PC-3 (cell line): ENCODE measurements around the gene POP5. TPM values are rescaled to one million over a fixed set of nuclear protein-coding genes. Genes with fewer than 3 reads are reported as not detected.

ENCODE experiments used
- ATAC-seq: fragments of 200-7000 bp; cut with Tn5 transposase; 2 replicates; pipeline ENCODE4 v1.9.1; 2020; ENCODE audit warnings: mild to moderate bottlenecking, moderate library complexity
- BruUV-seq: library from RNA; stranded (reverse); fragments of 400-500 nt; replicated peaks from 2 replicates; lab custom pipeline; 2021; lab: Mats Ljungman, UMichigan
- CTCF ChIA-PET: fragments of 300-600 bp; sonication (Branson Sonifier 250); formaldehyde crosslinking; loops from one replicate; lab custom pipeline; 2022; ENCODE audit warnings: antibody characterized with exemption; lab: Charles Lee
- POLR2A ChIA-PET: fragments of 300-600 bp; sonication (Branson Sonifier 250); formaldehyde crosslinking; loops from one replicate; lab custom pipeline; 2022; ENCODE audit warnings: antibody characterized with exemption; ENCODE audit not compliant: unreplicated experiment; lab: Charles Lee
- DNase-seq: peaks from one replicate; pipeline ENCODE4 v3.0.0-alpha.2; 2015
- H2AFZ ChIP-seq: fragments of 300-600 bp; sonication (generic); 2 replicates; pipeline ENCODE4 v1.6.0; 2016; ENCODE audit warnings: antibody characterized with exemption, low read length
- H3F3A ChIP-seq: fragments of 300-600 bp; sonication (generic); one replicate; pipeline ENCODE4 v1.6.0; 2017; ENCODE audit warnings: antibody characterized with exemption, low read length, control low read depth, mild to moderate bottlenecking; ENCODE audit not compliant: unreplicated experiment
- H3K27ac ChIP-seq: fragments of 300-600 bp; sonication (generic); 2 replicates; pipeline ENCODE4 v1.5.1; 2016; ENCODE audit warnings: mild to moderate bottlenecking, low read length
- H3K27me3 ChIP-seq: fragments of 300-600 bp; sonication (generic); 2 replicates; pipeline ENCODE4 v1.6.1; 2016; ENCODE audit warnings: low read length, mixed read lengths
- H3K36me3 ChIP-seq: fragments of 300-600 bp; sonication (generic); 2 replicates; pipeline ENCODE4 v1.6.1; 2016; ENCODE audit warnings: low read depth, mixed run types, low read length, mixed read lengths
- H3K4me1 ChIP-seq: fragments of 300-600 bp; sonication (generic); 2 replicates; pipeline ENCODE4 v1.5.1; 2016; ENCODE audit warnings: low read length; ENCODE audit not compliant: insufficient read depth
- H3K4me2 ChIP-seq: fragments of 300-600 bp; sonication (generic); 2 replicates; pipeline ENCODE4 v1.6.0; 2016; ENCODE audit warnings: low read length
- H3K4me3 ChIP-seq: fragments of 300-600 bp; sonication (generic); 2 replicates; pipeline ENCODE4 v1.5.1; 2016; ENCODE audit warnings: mild to moderate bottlenecking, low read length, mixed read lengths
- H3K79me2 ChIP-seq: fragments of 300-600 bp; sonication (generic); 2 replicates; pipeline ENCODE4 v1.6.1; 2017; ENCODE audit warnings: low read length, mixed read lengths
- H3K9ac ChIP-seq: fragments of 300-600 bp; sonication (generic); 2 replicates; pipeline ENCODE4 v1.6.0; 2016; ENCODE audit warnings: mild to moderate bottlenecking, low read length
- H3K9me2 ChIP-seq: fragments of 300-600 bp; sonication (generic); replicated peaks from 2 replicates; pipeline ENCODE4 v1.6.1; 2016; ENCODE audit warnings: mixed run types, low read length, mixed read lengths
- H3K9me3 ChIP-seq: fragments of 300-600 bp; sonication (generic); 2 replicates; pipeline ENCODE4 v1.6.1; 2016; ENCODE audit warnings: low read length, mixed read lengths
- H4K20me1 ChIP-seq: fragments of 300-600 bp; sonication (generic); 2 replicates; pipeline ENCODE4 v1.6.1; 2016; ENCODE audit warnings: low read length, mixed read lengths
- CTCF ChIP-seq: fragments of 300-600 bp; sonication (generic); conservative IDR thresholded peaks from 2 replicates; pipeline ENCODE4 v1.5.1; 2017; ENCODE audit warnings: antibody characterized with exemption, low read depth, mild to moderate bottlenecking, low read length
- EZH2 ChIP-seq: fragments of 300-600 bp; sonication (generic); IDR thresholded peaks from one replicate; pipeline ENCODE4 v1.6.1; 2017; ENCODE audit warnings: antibody characterized with exemption, mild to moderate bottlenecking, low read length; ENCODE audit not compliant: unreplicated experiment
- EZH2phosphoT487 ChIP-seq: fragments of 300-600 bp; sonication (generic); IDR thresholded peaks from 2 replicates; pipeline ENCODE4 v1.6.1; 2018; ENCODE audit warnings: mild to moderate bottlenecking, antibody characterized with exemption, low read length, borderline replicate concordance
- intact Hi-C: fragments of 100-400 bp; cut with micrococcal nuclease; formaldehyde crosslinking; loops from 2 replicates; pipeline ENCODE4 v1.9.0; 2023
- total RNA-seq: library from RNA; depleted of rRNA; stranded (reverse); fragments of >200 nt; gene quantifications from 2 replicates; pipeline ENCODE4 v1.2.3, GENCODE V29; 2014

POP5 gene
- total RNA-seq, 1 experiment from 2014 or later: 89.8 TPM

- Histone ChIP-seq H3F3A (no peaks in the 10 kb centered on the region), H3K9me3 (no peaks in the 10 kb centered on the region), H3K27ac (no peak overlapping the region), H3K9me2 (no peaks in the 10 kb centered on the region), H3K4me3 (no peak overlapping the region), H2AFZ (no peak overlapping the region), H3K4me1 (peaks cover 9% of the 10 kb centered on the region), H3K36me3 (no peaks in the 10 kb centered on the region), H3K9ac (no peak overlapping the region), H3K27me3 (no peaks in the 10 kb centered on the region), H4K20me1 (no peaks in the 10 kb centered on the region), H3K79me2 (no peaks in the 10 kb centered on the region), H3K4me2 (no peak overlapping the region)
- ChIA-PET POLR2A (no interaction called here), CTCF (interaction anchor here (0.6 to 0.7 kb wide), 2 partner anchors 62 to 447 kb away, joined by 5 to 6 read pairs; no protein-coding TSS in a partner anchor)
- no peak for ATAC-seq
- no peak for DNase-seq
- no TSS peak for BruUV-seq
- TF ChIP-seq EZH2 (no peak), EZH2phosphoT487 (no peak), CTCF (no peak)
- intact Hi-C loops: loop anchor here (10.0 kb wide), 1 partner anchor 528 kb away; no protein-coding TSS in a partner anchor
Observed at GRCh38 chr12:120586860-120587259, 5.7 kb upstream of the POP5 start.

- DNase-seq (no peak), ATAC-seq (no peak)
- ChIA-PET POLR2A (no interaction called here), CTCF (no interaction called here)
- H3K27me3 ChIP-seq: no peaks in the 10 kb centered on the region
- no peak overlapping the region for H3K4me3 ChIP-seq
- H3K4me2 ChIP-seq: no peak overlapping the region
- no peaks in the 10 kb centered on the region for H3K9me3 ChIP-seq
- peaks cover 9% of the 10 kb centered on the region for H3K4me1 ChIP-seq
- H3K79me2 ChIP-seq: no peaks in the 10 kb centered on the region
- H4K20me1 ChIP-seq: no peaks in the 10 kb centered on the region
- intact Hi-C loops: loop anchor here (10.0 kb wide), 1 partner anchor 529 kb away; no protein-coding TSS in a partner anchor
- no peaks in the 10 kb centered on the region for H3F3A ChIP-seq
- no peak overlapping the region for H3K9ac ChIP-seq
- no peak overlapping the region for H3K27ac ChIP-seq
- no peaks in the 10 kb centered on the region for H3K36me3 ChIP-seq
- no peaks in the 10 kb centered on the region for H3K9me2 ChIP-seq
- TF ChIP-seq EZH2phosphoT487 (no peak), EZH2 (no peak), CTCF (no peak)
- BruUV-seq: no TSS peak
- H2AFZ ChIP-seq: no peak overlapping the region
Observed at GRCh38 chr12:120586206-120586605, 5.0 kb upstream of the POP5 start.
